GM19468 (cell line): ENCODE data around the gene MCF2L.
"Not testable (repeated sequence)": the region's sequence is repeated elsewhere in the genome, so short reads cannot be mapped to it uniquely, and the experiment has no call there.

Source experiments
- ATAC-seq: cut with Tn5 transposase; IDR thresholded peaks from one replicate; pipeline ENCODE4 v1.9.1; 2021; ENCODE audit warnings: mild to moderate bottlenecking, moderate library complexity, moderate number of reproducible peaks; ENCODE audit not compliant: unreplicated experiment; ENCODE audit errors: extremely low read depth

Gene MCF2L

DNA sequence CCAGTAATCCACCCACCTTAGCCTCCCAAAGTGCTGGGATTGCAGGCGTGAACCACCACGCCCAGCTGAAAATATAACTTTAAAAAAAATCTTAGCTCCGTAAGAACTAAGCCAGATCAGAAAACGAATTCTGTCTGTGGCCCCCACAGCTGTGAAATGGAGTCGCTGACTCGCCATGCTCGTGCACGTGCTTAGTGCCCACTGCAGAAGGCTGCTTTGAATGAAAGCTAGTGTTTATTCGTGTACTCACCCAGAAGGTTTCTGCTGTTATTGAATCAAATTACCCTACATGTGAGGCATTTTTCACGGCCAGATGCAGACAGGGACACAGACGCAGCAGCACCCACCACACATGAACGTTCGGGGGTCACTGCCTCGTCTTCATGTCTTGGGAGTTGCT, 74.9 kb downstream of the MCF2L start:
- no peak for ATAC-seq

DNA sequence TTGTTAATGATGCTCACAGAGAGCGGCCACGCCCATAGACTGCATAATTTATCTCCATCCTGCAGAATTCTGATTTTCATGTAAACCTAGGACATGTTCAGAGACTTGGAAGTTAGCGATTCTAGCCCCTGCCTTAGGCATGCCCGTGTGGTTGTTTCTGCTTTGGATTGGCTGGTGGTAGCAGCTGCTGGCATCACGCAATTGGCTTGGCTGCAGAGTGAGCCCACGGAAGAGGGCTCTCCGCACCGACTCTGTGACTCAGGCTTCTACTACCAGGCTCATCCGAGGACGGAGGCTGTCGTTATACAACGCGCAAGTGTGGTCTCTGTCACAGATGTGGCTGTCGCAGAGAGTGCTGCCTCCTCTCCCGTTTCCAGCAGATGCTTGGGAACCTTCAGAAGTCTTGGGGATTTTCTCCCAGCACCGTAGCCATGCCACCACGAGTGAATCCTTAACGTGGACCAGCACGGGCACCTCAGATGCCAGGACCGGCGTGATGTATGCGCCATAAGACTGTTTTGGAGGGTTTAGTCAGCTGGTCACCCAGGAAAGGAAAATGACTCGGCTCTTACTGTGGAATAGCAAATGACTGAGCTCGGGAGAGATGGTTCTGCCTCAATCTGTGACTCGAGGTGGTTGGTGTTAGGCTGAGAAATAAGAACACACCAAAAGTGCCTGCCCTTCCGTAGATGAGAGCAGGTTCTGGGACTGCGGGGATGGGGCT, 75.5 kb downstream of the MCF2L start:
- ATAC-seq, result no peak

DNA sequence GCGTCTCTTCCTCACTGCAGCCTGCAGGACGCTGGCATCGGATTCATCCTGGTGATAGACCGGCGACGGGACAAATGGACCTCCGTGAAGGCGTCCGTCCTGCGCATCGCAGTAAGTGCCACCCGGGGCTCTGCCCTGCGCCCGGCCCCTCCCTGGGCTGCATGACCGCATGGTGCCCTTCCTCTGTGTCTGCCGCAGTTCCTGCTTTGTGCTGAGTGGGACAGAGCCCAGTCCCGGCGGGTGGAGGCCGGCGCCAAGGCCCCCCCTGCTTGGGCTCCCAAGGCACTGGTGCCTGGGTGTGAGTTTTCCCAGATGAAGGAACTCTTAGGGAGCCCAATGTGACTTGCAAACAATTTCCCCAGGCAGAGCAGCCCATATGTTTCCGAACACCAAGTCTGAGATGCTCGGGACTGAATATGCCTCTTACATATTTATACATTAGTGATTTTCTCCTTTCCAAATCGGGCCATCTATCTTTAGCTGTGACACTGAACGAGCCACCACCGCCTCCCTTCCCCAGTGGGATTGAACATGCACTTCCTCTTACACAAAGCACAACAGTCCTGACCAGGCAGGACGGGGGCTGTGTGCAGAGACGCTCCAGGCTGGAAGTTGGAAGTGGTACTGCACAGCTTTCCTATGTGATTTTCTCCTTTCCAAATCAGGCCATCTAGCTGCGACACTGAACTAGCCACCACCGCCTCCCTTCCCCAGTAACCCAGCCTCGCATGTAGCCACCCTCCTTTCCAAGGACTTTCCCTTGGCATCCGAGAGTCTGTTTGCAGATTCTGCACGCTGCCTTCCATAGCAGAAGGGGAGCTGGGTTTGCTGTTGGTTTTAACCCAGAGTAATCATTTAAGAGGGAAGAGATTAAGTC, 76.5 kb downstream of the MCF2L start:
- no peak for ATAC-seq

DNA sequence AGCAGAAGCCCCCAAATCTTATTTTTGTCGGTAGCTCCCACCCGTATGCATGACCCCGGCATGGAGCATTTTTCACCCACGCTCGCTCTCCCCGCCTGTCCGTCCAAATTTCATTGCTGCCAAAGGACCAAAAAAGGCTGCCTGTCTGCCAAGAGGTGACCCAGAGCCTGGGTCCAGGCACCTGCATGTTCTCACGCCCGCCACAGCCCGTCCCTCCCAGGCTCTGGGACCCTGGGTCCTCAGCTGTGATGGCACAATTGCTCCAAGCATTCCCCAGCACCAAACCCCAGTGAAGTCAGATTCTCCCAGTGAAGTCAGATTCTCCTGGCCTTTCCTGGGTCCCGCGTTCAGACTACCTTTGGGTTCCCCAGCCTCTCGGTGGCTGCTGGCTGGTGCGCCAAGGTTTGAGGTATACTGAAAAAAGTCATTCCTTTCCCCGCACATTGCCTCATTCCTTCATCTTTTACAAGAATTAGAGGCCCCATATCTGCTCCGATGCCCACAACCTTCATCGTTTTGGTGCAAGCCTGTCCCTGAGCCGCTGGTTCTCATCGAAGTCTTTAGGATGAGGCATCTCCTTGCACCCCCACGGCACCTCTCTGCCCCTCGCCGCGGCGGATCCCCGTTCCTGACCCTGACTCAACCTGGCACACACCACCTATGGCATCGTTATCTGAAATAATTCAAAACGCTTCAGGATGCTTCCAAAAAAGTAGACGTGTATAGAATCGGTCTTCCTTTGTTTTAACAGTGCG, 77.3 kb downstream of the MCF2L start:
- no peak for ATAC-seq

DNA sequence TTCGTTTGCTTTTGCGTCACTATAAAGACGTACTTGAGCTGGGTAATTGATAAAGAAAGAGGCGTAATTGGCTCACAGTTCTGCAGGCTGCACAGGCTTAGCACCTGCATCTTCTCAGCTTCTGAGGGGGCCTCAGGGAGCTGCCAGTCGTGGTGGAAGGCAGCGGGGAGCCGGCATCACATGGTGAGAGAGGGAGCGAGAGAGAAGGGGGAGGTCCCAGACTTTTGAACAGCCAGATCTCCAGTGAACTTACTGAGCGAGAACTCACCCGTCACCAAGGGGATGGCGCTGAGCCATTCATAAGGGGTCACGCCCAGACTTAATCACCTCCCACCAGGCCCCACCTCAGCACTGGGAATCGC, 77.8 kb downstream of the MCF2L start:
- ATAC-seq, result no peak

DNA sequence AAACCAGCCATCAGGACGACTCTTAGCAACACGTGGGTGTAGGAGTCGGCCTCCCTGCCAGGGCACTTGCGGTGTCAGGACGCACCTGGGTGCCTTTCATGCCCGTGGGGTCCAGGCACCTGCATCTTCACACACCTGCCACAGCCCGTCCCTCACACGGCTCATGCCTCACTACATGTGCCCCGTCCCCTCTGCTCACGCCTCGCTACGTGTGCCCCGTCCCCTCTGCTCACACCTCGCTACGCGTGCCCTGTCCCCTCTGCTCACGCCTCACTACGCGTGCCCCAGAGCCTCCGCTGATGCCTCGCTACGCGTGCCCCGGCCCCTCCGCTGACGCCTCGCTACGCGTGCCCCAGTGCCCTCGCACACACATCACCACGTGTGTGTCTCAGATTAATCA, 78.6 kb downstream of the MCF2L start:
- no peak for ATAC-seq

DNA sequence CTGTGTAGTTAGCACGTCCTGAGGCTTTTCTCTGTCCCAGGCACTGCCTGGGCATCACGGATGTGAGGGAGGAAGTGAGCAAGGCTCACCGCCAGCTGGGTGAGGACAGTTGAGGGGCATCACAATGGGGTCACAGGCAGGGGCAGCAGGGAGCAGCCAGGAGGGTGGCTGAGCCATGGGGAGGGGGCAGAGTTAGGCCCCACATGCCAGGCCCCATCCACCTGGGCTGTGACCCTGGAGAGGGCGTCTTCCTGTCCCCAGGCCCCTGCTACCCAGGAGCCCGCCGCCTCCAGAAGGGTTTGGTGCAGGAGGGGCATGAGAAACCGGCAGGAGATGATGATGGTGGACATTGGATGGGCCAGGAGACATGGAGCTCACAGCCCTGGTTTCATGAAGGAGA, 79.8 kb downstream of the MCF2L start:
- no peak for ATAC-seq

DNA sequence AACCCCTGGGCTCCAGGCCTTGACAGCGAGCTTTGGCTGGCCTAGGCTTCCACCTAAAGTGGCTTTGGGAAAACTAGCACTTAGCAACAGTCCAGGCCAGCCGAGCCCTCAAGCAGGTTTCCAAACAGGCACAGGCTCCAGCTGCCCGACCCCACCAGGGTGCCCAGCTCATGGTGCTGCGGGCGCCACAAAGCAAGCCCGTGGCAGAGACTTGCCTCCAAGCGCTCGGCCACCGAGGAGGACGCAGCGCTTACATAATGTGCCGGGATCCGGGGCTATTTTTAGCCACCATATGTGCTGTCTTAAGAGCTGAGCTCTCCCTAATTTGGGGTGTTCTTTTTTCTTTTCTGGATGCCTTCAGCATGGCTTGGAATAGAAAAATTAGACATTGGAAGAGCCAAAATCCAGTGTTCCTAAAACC, 80.5 kb downstream of the MCF2L start:
- no peak for ATAC-seq

DNA sequence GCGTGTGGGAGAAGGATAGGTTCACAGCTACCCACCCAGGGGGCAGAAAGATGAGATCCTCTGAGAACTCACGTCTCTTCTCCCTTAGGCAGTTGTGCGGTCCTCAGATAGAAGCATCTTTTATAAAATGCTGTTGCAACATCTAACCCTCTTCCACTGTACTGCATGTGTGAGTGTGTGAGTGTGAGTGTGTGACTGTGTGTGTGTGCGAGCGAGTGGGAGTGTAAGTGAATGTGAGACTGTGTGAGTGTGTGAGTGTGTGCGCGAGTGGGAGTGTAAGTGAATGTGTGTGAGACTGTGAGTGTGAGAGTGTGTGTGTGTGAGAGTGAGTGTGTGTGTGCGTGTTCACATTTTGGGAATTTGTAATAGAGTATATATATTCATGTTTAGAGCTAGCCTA, 81.0 kb downstream of the MCF2L start:
- no peak for ATAC-seq

DNA sequence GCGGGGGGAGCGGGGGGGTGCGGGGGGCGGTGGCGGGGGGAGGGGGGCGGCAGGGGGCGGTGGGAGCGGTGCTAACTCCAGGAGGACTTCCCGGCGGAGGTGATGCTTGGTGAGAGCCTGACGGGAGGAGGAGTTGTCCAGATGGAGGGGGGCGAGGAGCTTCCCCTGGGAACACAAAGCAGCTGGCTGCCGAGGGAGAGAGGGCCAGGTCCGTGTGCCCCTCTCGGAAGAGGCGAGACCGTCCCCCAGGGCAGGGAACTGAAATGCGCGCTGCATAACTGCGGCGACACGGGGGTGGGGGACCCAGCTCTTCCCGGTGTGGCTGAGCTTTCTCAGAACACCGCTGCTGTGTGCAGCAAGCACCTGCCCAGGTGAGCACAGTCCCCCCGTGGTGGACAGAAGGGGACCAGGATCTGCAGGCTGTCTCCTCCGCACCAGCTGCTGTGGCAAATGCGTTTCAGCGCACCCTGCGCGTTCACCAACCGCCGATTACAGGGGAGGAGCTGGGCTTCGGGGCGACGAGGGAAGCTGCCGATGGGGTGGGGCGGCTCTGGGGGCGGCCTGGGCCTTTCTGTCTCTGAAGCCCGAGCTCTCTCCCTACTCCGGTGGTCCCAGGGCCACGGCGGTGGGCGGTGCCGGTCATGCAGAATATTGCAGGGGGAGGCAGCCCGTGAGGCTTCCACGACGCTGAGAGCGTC, 81.9 kb downstream of the MCF2L start:
- ATAC-seq, result no peak

DNA sequence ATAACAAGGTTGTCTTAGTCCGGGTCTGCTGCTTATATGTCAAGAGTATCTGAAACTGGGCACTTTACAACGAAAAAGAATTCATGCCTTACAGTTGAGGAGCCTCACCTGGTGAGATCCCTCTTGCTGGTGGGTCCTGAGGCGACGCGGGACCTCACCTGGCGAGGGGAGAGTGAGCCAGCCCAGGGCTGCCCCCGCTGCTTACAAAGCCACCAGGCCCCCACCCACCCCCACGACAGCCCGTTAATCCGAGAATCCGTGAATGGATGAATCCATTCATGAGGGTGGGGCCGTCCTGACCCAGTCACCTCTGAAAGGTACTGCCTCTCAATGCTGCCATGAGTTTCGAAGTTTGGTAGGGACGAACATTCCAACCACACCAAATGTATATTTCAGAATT, 82.6 kb downstream of the MCF2L start:
- no peak for ATAC-seq

DNA sequence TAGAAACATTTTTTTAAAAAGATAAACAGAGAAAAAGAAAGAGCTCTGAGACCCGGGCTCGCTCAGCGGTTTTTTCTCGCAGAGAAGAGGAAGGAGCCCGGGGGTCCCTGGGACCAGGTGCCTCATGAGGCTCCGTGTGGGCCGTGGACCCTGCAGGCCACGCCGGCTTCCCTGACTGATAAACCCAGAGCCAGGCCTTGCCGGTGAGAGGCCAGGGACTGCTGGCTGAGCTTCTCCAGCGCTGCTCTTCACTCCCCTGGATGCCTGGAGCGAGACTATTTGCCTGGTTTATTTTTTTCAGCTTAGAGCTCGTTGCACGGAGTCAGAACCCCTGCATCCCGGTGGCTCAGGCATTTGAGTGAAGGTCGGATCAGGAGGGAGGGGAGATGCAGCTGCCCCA, 83.2 kb downstream of the MCF2L start:
- no peak for ATAC-seq

DNA sequence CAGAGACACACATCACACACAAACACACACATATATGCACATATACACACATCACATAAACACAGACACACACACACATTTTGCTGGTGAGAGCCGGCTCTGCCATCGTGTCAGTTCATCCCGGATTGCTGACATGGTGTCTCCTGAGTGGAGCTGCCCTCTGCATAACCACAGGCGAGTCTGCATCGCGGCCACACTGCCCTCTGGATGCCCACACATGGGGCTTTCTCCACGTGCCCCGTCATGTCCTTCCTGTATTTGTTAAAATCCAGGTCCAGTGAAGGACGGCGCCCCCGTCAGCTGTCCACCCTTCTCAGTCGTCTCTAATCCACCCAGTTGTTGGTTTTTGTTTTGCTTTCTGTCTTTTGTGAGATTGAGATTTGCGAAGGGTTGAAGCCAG, 84.0 kb downstream of the MCF2L start:
- no peak for ATAC-seq

DNA sequence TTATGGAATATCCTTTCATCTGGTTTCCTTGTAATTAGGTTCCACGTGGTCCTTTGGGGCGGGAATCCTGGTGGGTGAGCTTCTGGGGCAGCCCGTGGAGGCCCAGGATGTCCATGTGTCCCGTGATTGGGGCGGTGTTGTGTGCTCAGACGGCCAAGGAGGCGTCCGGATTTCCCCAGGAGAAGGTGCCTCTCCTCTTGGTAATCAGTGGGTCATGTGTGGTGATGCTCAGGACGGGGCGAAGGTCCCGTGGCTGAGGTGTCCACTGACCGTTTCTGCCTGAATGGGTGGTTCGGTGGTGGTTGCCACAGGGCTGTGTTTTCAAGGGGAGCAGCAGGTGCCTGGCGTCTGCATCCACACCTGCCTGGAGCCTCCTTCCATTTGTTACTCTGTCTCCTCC, 84.4 kb downstream of the MCF2L start:
- no peak for ATAC-seq

DNA sequence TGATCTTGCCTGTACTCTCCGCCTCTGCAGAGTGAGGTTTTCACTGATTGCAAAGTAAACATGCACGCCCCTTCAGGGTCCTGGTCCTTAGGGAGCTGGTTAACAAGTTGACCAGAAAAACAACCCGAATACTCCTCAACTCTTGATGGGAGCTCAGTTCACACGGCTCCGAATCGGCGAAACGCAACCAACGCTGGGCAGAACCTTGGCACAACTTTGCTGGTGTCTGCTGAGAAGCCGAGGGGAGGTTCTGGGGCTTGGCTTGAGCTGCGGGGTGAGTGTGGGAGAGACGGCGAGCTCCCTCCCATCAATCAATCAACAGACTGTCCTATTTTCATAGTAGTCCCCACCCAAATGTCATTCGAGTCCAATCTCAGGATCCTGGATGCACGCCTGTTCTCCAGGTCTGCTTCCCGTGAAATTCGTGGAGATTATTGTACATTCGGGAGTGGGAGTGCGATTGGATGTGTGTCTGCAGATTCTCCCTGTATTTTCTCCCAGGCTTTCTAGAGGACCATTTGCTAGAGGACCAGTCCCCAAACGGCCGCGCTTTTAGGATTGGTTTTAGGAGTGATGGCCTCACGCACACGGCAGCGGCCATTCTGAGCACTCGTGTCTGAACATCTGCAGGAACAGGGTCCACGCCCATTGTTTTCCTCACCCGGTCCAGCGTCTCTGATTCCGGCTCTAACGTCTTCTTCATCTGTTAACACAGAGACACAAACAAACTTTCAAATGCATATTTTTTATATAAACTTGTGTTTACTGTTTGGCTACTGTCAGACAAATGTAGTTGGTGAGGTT, 85.0 kb downstream of the MCF2L start:
- no peak for ATAC-seq

DNA sequence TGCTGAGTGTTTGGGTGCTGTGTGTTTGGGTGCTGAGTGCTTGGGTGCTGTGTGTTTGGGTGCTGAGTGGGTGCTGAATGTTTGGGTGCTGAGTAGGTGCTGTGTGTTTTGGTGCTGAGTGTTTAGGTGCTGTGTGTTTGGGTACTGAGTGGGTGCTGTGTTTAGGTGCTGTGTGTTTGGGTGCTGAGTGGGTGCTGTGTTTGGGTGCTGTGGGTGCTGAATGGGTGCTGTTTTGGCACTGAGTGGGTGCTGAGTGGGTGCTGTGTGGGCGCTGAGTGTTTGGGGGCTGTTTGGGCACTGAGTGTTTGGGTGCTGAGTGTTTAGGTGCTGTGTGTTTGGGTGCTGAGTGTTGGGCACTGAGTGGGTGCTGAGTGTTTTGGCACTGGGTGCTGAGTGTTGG, 88.1 kb downstream of the MCF2L start:
- no peak for ATAC-seq

DNA sequence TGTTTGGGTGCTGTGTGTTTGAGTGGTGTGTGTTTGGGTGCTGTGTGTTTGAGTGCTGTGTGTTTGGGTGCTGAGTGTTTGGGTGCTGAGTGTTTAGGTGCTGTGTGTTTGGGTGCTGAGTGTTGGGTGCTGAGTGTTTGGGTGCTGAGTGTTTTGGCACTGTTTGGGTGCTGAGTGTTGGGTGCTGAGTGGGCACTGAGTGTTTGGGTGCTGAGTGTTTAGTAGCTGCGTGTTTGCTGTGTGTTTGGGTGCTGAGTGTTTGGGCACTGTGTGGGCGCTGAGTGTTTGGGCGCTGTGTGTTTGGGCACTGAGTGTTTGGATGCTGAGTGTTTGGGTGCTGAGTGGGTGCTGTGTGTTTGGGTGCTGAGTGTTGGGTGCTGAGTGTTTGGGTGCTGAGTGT, 88.5 kb downstream of the MCF2L start:
- not testable (repeated sequence) for ATAC-seq

DNA sequence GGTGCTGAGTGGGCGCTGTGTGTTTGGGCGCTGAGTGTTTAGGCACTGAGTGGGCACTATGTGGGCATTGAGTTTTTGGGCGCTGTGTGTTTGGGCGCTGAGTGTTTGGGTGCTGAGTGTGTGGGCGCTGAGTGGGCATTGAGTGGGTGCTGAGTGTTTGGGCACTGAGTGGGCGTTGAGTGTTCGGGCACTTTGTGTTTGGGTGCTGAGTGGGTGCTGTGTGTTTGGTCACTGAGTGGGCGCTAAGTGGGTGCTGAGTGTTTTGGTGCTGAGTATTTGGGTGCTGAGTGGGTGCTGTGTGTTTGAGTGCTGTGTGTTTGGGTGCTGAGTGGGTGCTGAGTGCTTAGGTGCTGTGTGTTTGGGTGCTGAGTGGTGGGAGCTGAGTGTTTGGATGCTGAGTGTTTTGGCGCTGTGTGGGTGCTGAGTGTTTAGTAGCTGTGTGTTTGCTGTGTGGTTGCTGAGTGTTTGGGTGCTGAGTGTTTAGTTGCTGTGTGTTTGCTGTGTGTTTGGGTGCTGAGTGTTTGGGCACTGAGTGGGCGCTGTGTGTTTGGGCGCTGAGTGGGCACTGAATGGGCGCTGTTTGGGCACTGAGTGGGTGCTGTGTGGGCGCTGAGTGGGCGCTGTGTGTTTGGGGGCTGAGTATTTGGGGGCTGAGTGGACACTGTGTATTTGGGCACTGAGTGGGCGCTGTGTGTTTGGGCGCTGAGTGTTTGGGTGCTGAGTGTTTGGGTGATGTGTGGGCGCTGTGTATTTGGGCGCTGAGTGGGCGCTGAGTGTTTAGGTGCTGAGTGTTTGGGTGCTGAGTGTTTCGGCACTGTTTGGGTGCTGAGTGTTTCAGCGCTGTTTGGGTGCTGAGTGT, 89.3 kb downstream of the MCF2L start:
- ATAC-seq, result no peak
